ENCODE data around the gene PAPLN. TPM values are rescaled to one million over a fixed set of nuclear protein-coding genes. Genes with fewer than 3 reads are reported as not detected.

The PAPLN gene
- total and polyA plus RNA-seq, 4 experiments from 2014 or later = 0.11 to 0.50 (median 0.25) TPM

GRCh38 chr14:73262427-73263183, 25.3 kb downstream of the PAPLN start:
- POLR2A ChIA-PET (ENCODE audit: partially characterized antibody) = no interaction called here
- no peaks in the 10 kb centered on the region for H3K9me3 Mint-ChIP-seq
- no peaks in the 10 kb centered on the region for H3K36me3 ChIP-seq (ENCODE audit: insufficient read depth, low read length)
- intact Hi-C loops (cut with micrococcal nuclease) = no loop called here
- H3K27ac Mint-ChIP-seq = no peak overlapping the region
- H3K4me3 ChIP-seq (ENCODE audit: low read length in 2 of 2) = no peak overlapping the region
- H3K9me3 ChIP-seq (ENCODE audit: control insufficient read depth in 1 of 2, low read length in 2 of 2) = no peaks in the 10 kb centered on the region
- H3K27me3 ChIP-seq (ENCODE audit: insufficient read depth, low read length) = no peaks in the 10 kb centered on the region
- no peak overlapping the region for H3K27ac ChIP-seq (ENCODE audit: low read depth, low read length)
- no peak overlapping the region for H3K4me3 Mint-ChIP-seq
- no peaks in the 10 kb centered on the region for H3K4me1 Mint-ChIP-seq
- H3K36me3 Mint-ChIP-seq = no peaks in the 10 kb centered on the region
- no peaks in the 10 kb centered on the region for H3K27me3 Mint-ChIP-seq
- no peak for DNase-seq
- CTCF ChIA-PET (ENCODE audit: partially characterized antibody) = no interaction called here
- no peaks in the 10 kb centered on the region for H3K4me1 ChIP-seq (ENCODE audit: insufficient read depth, low read length)

- H3K4me3 ChIP-seq (ENCODE audit: low read length in 2 of 2) = no peak overlapping the region
- H3K4me1 ChIP-seq (ENCODE audit: insufficient read depth, low read length) = no peaks in the 10 kb centered on the region
- Mint-ChIP-seq H3K4me3 (no peak overlapping the region), H3K27ac (no peak overlapping the region), H3K36me3 (no peaks in the 10 kb centered on the region), H3K4me1 (no peaks in the 10 kb centered on the region), H3K9me3 (no peaks in the 10 kb centered on the region), H3K27me3 (no peaks in the 10 kb centered on the region)
- intact Hi-C loops (cut with micrococcal nuclease) = no loop called here
- H3K27me3 ChIP-seq (ENCODE audit: insufficient read depth, low read length) = no peaks in the 10 kb centered on the region
- CTCF ChIA-PET (ENCODE audit: partially characterized antibody) = no interaction called here
- H3K9me3 ChIP-seq (ENCODE audit: control insufficient read depth in 1 of 2, low read length in 2 of 2) = no peaks in the 10 kb centered on the region
- H3K27ac ChIP-seq (ENCODE audit: low read depth, low read length) = no peak overlapping the region
- no peaks in the 10 kb centered on the region for H3K36me3 ChIP-seq (ENCODE audit: insufficient read depth, low read length)
- no peak for DNase-seq
- POLR2A ChIA-PET (ENCODE audit: partially characterized antibody) = no interaction called here
Measured at GRCh38 chr14:73263606-73264005, 26.3 kb downstream of the PAPLN start.

DNA sequence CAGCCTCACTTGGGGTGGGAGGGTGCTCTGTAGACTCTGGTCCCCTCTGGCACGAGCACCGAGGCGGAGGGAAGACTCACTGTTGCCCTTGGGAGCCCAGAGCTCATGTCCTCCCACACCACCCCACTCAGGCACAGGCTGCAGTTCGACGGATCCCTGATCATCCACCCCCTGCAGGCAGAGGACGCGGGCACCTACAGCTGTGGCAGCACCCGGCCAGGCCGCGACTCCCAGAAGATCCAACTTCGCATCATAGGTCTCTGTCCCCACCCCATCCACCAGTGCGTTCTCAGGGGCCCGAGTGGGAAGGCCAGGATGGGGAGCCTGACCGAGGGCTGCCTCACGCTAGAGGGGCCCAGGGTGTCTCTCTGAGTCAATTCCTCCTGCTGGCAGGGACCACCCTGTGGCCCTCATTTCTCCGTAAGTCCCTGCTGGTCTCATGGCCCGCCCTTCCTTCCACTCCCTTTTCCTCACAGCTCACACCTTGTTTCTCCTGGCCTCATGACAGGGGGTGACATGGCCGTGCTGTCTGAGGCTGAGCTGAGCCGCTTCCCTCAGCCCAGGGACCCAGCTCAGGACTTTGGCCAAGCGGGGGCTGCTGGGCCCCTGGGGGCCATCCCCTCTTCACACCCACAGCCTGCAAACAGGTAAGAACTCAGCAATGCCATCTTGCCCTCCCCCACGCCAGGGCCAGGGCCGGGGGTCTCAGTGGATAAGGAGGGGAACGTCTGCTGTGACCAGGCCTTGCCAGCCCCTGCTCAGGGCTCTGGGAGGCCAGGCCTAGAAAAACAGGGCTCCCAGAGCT, 27.0 kb downstream of the PAPLN start:
- H3K27ac ChIP-seq (ENCODE audit: low read depth, low read length) = no peak overlapping the region
- peak overlapping the region in 1 of 7 donors; percentile 27 for H3K27ac Mint-ChIP-seq
- H3K4me3 ChIP-seq (ENCODE audit: low read length in 2 of 2) = no peak overlapping the region
- no peaks in the 10 kb centered on the region for H3K27me3 Mint-ChIP-seq
- no peaks in the 10 kb centered on the region for H3K36me3 Mint-ChIP-seq
- intact Hi-C loops (cut with micrococcal nuclease) = no loop called here
- no peaks in the 10 kb centered on the region for H3K9me3 ChIP-seq (ENCODE audit: control insufficient read depth in 1 of 2, low read length in 2 of 2)
- H3K4me1 ChIP-seq (ENCODE audit: insufficient read depth, low read length) = no peaks in the 10 kb centered on the region
- H3K4me1 Mint-ChIP-seq = peaks cover 0 to 5% (median under 1%) of the 10 kb centered on the region in 4 donors
- H3K27me3 ChIP-seq (ENCODE audit: insufficient read depth, low read length) = no peaks in the 10 kb centered on the region
- POLR2A ChIA-PET (ENCODE audit: partially characterized antibody) = no interaction called here
- H3K36me3 ChIP-seq (ENCODE audit: insufficient read depth, low read length) = no peaks in the 10 kb centered on the region
- H3K4me3 Mint-ChIP-seq = no peak overlapping the region
- CTCF ChIA-PET (ENCODE audit: partially characterized antibody) = no interaction called here
- no peak for DNase-seq
- no peaks in the 10 kb centered on the region for H3K9me3 Mint-ChIP-seq

GRCh38 chr14:73264885-73265720, 27.8 kb downstream of the PAPLN start:
- Histone ChIP-seq H3K27ac (ENCODE audit: low read depth, low read length) (no peak overlapping the region), H3K4me3 (ENCODE audit: low read length in 2 of 2) (no peak overlapping the region), H3K27me3 (ENCODE audit: insufficient read depth, low read length) (no peaks in the 10 kb centered on the region), H3K9me3 (ENCODE audit: control insufficient read depth in 1 of 2, low read length in 2 of 2) (no peaks in the 10 kb centered on the region), H3K4me1 (ENCODE audit: insufficient read depth, low read length) (no peaks in the 10 kb centered on the region), H3K36me3 (ENCODE audit: insufficient read depth, low read length) (no peaks in the 10 kb centered on the region)
- H3K27me3 Mint-ChIP-seq = no peaks in the 10 kb centered on the region
- no peaks in the 10 kb centered on the region for H3K9me3 Mint-ChIP-seq
- no peak overlapping the region for H3K27ac Mint-ChIP-seq
- H3K36me3 Mint-ChIP-seq = no peaks in the 10 kb centered on the region
- H3K4me1 Mint-ChIP-seq = peaks cover 0 to 9% (median 2%) of the 10 kb centered on the region in 4 donors
- ChIA-PET POLR2A (ENCODE audit: partially characterized antibody) (no interaction called here), CTCF (ENCODE audit: partially characterized antibody) (no interaction called here)
- intact Hi-C loops (cut with micrococcal nuclease) = no loop called here
- no peak for DNase-seq
- H3K4me3 Mint-ChIP-seq = no peak overlapping the region

DNA sequence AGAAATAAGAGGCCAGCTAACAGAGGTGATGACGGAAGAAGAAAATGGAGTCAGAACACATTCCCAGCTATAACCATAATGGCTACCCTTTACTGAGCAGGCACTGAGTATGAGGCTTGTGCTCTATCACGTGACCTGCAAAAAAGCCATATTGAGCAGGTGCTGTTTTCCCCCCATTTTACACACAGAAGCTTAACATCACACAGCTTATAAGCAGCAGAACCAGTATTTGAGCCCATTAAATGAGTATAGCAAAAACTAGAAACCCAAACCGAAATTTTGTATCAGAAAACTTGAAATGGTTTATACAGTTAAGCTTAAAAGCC, 28.4 kb downstream of the PAPLN start:
- H3K27me3 Mint-ChIP-seq = peaks cover 0 to 1% of the 10 kb centered on the region in 2 donors
- Histone ChIP-seq H3K27ac (ENCODE audit: low read depth, low read length) (no peak overlapping the region), H3K4me3 (ENCODE audit: low read length in 2 of 2) (no peak overlapping the region), H3K27me3 (ENCODE audit: insufficient read depth, low read length) (no peaks in the 10 kb centered on the region), H3K9me3 (ENCODE audit: control insufficient read depth in 1 of 2, low read length in 2 of 2) (no peaks in the 10 kb centered on the region), H3K4me1 (ENCODE audit: insufficient read depth, low read length) (no peaks in the 10 kb centered on the region), H3K36me3 (ENCODE audit: insufficient read depth, low read length) (no peaks in the 10 kb centered on the region)
- POLR2A ChIA-PET (ENCODE audit: partially characterized antibody) = no interaction called here
- intact Hi-C loops (cut with micrococcal nuclease) = no loop called here
- H3K36me3 Mint-ChIP-seq = no peaks in the 10 kb centered on the region
- H3K4me3 Mint-ChIP-seq = no peak overlapping the region
- peaks cover 5 to 15% (median 7%) of the 10 kb centered on the region in 4 donors for H3K4me1 Mint-ChIP-seq
- H3K27ac Mint-ChIP-seq = no peak overlapping the region
- no peaks in the 10 kb centered on the region for H3K9me3 Mint-ChIP-seq
- no peak for DNase-seq
- CTCF ChIA-PET (ENCODE audit: partially characterized antibody) = no interaction called here

GRCh38 chr14:73266317-73266716, 29.0 kb downstream of the PAPLN start:
- H3K9me3 Mint-ChIP-seq = no peaks in the 10 kb centered on the region
- intact Hi-C loops (cut with micrococcal nuclease) = no loop called here
- Histone ChIP-seq H3K4me1 (ENCODE audit: insufficient read depth, low read length) (no peaks in the 10 kb centered on the region), H3K4me3 (ENCODE audit: low read length in 2 of 2) (no peak overlapping the region), H3K27me3 (ENCODE audit: insufficient read depth, low read length) (no peaks in the 10 kb centered on the region), H3K9me3 (ENCODE audit: control insufficient read depth in 1 of 2, low read length in 2 of 2) (no peaks in the 10 kb centered on the region), H3K27ac (ENCODE audit: low read depth, low read length) (no peak overlapping the region), H3K36me3 (ENCODE audit: insufficient read depth, low read length) (no peaks in the 10 kb centered on the region)
- H3K27me3 Mint-ChIP-seq = peaks cover 0 to 1% of the 10 kb centered on the region in 2 donors
- H3K36me3 Mint-ChIP-seq = no peaks in the 10 kb centered on the region
- ChIA-PET POLR2A (ENCODE audit: partially characterized antibody) (no interaction called here), CTCF (ENCODE audit: partially characterized antibody) (no interaction called here)
- DNase-seq = no peak
- H3K4me1 Mint-ChIP-seq = peaks cover 6 to 18% (median 9%) of the 10 kb centered on the region in 4 donors
- H3K4me3 Mint-ChIP-seq = no peak overlapping the region
- peak overlapping the region in 1 of 7 donors; percentile 12 for H3K27ac Mint-ChIP-seq

DNA sequence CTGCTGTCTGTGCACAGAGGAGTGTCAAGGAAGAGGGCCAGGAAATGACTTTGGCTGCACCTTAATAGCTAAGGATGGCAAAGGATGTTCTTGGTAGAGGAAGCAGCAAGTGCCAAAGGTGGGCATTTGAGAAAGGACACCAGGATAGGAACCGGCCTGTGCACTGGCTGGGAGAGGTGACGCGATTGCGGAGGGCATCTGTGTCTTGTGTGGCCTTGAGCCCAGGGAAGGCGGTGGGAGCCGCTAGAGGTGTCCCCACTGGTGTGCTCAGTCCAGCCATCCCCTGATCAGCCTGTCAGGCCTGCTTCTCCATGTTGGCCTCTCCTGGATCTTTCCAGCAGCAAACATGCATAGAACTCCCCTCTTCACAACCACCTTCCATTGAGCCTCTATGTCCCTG, 30.2 kb downstream of the PAPLN start:
- POLR2A ChIA-PET (ENCODE audit: partially characterized antibody) = no interaction called here
- H3K27me3 ChIP-seq (ENCODE audit: insufficient read depth, low read length) = no peaks in the 10 kb centered on the region
- Mint-ChIP-seq H3K36me3 (peaks cover 4 to 6% of the 10 kb centered on the region in 2 donors), H3K27me3 (peaks cover 0 to 1% of the 10 kb centered on the region in 2 donors), H3K4me3 (no peak overlapping the region), H3K9me3 (no peaks in the 10 kb centered on the region), H3K4me1 (peaks cover 6 to 18% (median 9%) of the 10 kb centered on the region in 4 donors), H3K27ac (peak overlapping the region in 1 of 7 donors; percentile 25)
- CTCF ChIA-PET (ENCODE audit: partially characterized antibody) = interaction anchor here (0.7 kb wide), 1 partner anchor 28 kb away, joined by 3 read pairs; no protein-coding TSS in a partner anchor
- H3K4me1 ChIP-seq (ENCODE audit: insufficient read depth, low read length) = no peaks in the 10 kb centered on the region
- DNase-seq = no peak
- H3K36me3 ChIP-seq (ENCODE audit: insufficient read depth, low read length) = no peaks in the 10 kb centered on the region
- intact Hi-C loops (cut with micrococcal nuclease) = no loop called here
- H3K9me3 ChIP-seq (ENCODE audit: control insufficient read depth in 1 of 2, low read length in 2 of 2) = no peaks in the 10 kb centered on the region
- H3K4me3 ChIP-seq (ENCODE audit: low read length in 2 of 2) = no peak overlapping the region
- no peak overlapping the region for H3K27ac ChIP-seq (ENCODE audit: low read depth, low read length)
